T-helper 1 cell treated with Interleukin-12 subunit alpha and Interleukin-12 subunit beta and Interleukin-4 antibody, amounts not matched to agents 30 ng/mL and 1 ng/mL, for 36 hours (primary cell): Measurements from ENCODE around the gene BTK. TPM values are rescaled to one million over a fixed set of nuclear protein-coding genes. Genes with fewer than 3 reads are reported as not detected.
"Not testable (repeated sequence)": the region's sequence is repeated elsewhere in the genome, so short reads cannot be mapped to it uniquely, and the experiment has no call there.

ENCODE experiments used
- intact Hi-C: fragments of 100-400 bp; cut with micrococcal nuclease; formaldehyde crosslinking; loops from one replicate; pipeline ENCODE4 v1.15.1; 2024
- total RNA-seq: library from RNA; stranded (reverse); gene quantifications from 2 replicates; pipeline ENCODE4 v1.2.3, GENCODE V29; 2022

The BTK gene
- total RNA-seq, 1 donor from 2014 or later: not detected

GRCh38 chrX:101348452-101349192, 37.4 kb downstream of the BTK start, which contains the start of gene TIMM8A:
Gene TIMM8A (minus strand): TSS chrX:101348742. CDS start chrX:101348664, 78 bp downstream.
- intact Hi-C loops: loop anchor here (1.0 to 5.0 kb wide), 7 partner anchors 42 to 584 kb away; partner anchors contain the start of genes CSTF2, HNRNPH2 and ZMAT1

GRCh38 chrX:101347859-101348451, 38.0 kb downstream of the BTK start:
- intact Hi-C loops: loop anchor here (1.0 to 5.0 kb wide), 7 partner anchors 42 to 584 kb away; partner anchors contain the start of genes CSTF2, HNRNPH2 and ZMAT1

- intact Hi-C loops: no loop called here
Measured at GRCh38 chrX:101337776-101338271, 48.2 kb downstream of the BTK start.

GRCh38 chrX:101334310-101334709, 51.7 kb downstream of the BTK start:
- intact Hi-C loops: not testable (repeated sequence)

- intact Hi-C loops: not testable (repeated sequence)
Measured at GRCh38 chrX:101326600-101326999, 59.4 kb downstream of the BTK start.

- intact Hi-C loops: no loop called here
Measured at GRCh38 chrX:101303790-101304189, 82.2 kb downstream of the BTK start.

Other genes starting within 250 kb of the BTK start
- gene DRP2, start 166.4 kb downstream of the BTK start, total RNA-seq: 0.69 and 0.95 TPM in 2 replicates
- 0.12 and 0.29 TPM in 2 replicates for gene TAF7L, start 94.9 kb downstream of the BTK start, total RNA-seq
- gene TIMM8A, start 37.4 kb downstream of the BTK start, total RNA-seq: 13.7 and 17.1 TPM in 2 replicates
- gene RPL36A, start 4.8 kb upstream of the BTK start, total RNA-seq: 107 and 163 TPM in 2 replicates
- 36.8 and 37.8 TPM in 2 replicates for gene GLA, start 21.7 kb upstream of the BTK start, total RNA-seq
- gene HNRNPH2, start 22.0 kb upstream of the BTK start, total RNA-seq: 44.4 and 46.4 TPM in 2 replicates
- 2.6 and 3.2 TPM in 2 replicates for gene ARMCX4, start 99.3 kb upstream of the BTK start, total RNA-seq
- gene ARMCX1, start 164.4 kb upstream of the BTK start, total RNA-seq: 0.12 TPM in 1 of 2 replicates, not detected in the other
- gene ARMCX6, start 231.8 kb upstream of the BTK start, total RNA-seq: 40.5 and 41.8 TPM in 2 replicates
- 31.8 and 33.3 TPM in 2 replicates for gene ARMCX3, start 237.0 kb upstream of the BTK start, total RNA-seq